Mucosa of gallbladder (tissue), 1 donor: ENCODE measurements around the gene WNT3. TPM values are rescaled to one million over a fixed set of nuclear protein-coding genes. Genes with fewer than 3 reads are reported as not detected.

ENCODE experiments used
- DNase-seq: peaks from one replicate; pipeline ENCODE4 v3.0.0-alpha.2; 2020; ENCODE audit warnings: low spot score
- total RNA-seq: library from RNA; stranded (reverse); gene quantifications from one replicate; pipeline ENCODE4 v1.2.1, GENCODE V29; 2021
- donor health status: DM: no; HTN: no; CAD: no.

WNT3 gene
- total RNA-seq, 1 donor from 2014 or later: 0.52 TPM

DNA sequence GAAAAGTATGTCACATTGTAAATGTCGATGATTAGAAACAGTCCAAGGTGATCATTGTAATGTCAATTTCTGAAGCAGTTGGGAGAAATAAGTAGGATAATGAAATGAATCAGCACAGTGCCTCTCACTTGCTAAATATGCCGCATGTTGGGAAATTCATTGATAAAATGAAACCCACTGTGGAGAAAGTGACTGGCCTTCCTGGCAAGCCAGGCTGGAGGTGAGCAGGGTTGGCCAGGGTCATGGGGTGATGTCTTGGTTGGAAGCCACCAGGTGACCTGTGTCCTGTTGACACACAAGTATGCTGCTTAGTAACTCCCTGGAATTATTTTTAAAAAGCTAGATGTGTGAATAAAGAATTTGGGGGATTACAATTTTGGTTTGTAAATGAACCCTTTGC is 18.0 kb upstream of the WNT3 start:
- no peak for DNase-seq

GRCh38 chr17:46834846-46835245 is 16.4 kb upstream of the WNT3 start:
- DNase-seq: no peak

DNA sequence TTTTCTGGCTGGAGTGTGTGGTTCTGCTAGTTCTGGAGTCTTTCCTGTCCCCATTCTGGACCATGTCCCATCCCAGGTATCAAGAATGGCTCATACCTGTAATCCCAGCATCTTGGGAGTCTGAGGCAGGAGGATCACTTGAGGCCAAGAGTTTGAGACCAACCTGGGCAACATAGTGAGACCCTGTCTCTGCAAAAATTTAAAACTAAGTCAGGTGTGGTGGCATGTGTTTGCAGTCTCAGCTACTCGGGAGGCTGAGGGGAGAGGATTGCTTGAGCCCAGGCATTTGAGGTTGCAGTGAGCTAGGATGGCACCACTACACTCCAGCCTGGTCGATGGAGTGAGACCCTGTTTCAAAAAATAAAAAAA is 15.3 kb upstream of the WNT3 start:
- DNase-seq: no peak

DNA sequence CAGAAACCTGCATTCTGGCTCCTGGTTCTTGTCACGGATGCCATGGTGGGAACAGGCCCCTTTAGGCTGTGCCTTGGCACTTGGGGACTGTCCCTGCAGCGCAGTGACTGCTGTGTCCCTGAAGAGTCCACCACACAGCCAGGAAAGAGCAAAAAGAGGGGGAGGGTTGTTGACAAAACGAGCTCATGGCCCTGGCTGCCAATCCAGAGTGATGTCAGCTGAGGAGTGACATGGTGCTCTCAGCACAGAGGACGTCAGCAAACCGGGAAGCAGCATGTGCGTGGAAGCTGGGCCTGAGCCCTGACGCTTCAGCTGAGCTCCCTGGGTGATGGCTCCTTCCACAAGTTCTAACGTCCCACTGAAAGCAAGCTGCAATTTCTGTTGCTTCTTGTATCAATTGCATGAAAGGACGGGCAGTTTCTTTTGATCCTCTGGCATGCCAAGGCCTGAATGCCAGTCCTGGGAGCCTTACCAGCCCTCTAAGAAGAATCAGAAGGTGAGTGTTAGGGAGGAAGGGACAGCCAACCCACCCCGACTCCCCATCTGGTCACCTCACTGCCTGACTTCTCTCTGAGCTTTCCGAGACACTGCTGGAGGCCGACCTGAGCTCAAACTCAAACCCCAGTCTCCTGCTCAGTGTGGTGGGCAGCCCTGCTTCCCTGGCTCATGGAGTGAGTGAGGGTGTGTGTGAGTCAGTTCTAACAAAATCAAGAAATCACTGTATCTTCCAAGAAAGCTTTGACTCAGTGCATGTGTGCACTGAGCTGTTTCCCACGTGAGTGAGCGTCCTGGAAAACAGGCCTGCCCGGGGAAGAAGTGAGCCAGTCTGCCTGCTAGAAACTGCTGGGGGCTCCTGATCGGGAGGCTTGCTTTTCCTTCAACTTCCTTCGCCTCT is 14.7 kb upstream of the WNT3 start:
- DNase-seq: no peak

DNA sequence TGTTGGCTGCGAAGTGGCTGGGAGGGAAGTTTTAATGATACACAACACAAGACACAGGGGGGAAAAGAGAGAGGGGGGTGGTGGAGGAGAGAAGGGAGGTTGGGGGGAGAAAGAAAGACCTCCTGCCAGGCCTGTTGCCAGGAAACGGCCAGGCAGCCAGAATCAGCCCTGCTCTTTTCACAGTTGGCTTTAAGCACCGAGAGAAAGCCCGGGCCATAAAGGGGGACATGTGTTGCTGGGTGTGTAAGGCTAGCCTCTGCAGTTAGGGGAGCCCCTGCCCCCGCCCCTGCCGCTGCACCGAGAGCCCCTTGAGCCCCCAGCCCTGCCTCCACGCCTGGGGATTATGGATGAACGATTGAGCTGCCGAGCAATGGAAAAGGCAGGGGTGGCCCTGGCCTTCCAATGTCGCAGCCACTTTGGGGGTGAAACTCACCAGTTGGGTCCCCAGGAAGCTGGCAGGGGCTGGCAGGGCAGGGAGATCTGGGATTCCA is 13.9 kb upstream of the WNT3 start:
- DNase-seq: no peak

DNA sequence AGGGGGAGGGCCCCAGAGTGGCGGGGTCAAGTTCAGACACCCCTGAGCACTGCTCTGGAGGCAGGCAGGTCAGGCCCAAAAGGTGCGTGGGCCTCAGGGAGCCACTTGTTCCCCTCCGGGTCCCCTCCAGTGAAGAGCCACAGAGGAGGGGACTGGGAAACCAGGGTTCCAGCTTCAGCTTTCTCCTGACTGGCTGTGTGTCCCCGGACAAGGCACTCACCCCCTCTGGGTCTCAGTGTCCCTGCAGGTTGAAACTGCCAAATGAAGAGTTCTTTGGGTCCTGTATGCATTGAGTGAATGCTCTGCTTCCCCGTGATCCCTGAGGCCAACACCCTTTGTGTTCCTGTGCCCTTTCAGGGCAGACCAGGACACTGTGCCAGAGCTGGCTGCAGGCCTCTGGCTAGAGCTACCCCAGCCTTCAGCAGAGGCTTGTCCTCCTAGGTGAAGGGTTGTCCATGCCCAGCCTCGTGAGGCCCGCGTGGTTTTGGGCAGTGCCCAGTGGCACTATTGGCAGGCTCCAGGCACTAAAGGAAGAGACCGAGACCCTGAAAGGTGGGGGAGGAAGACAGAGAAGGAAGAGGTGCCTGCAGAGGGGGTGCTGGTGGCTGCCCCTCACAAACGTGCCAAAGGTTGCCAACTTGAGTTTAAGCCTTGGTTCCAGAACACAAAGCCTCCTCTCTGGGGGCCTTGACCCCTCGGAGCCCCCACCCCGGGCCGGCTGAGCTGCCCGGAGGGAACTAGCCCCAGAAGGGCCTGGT is 13.3 kb upstream of the WNT3 start:
- DNase-seq: no peak

DNA sequence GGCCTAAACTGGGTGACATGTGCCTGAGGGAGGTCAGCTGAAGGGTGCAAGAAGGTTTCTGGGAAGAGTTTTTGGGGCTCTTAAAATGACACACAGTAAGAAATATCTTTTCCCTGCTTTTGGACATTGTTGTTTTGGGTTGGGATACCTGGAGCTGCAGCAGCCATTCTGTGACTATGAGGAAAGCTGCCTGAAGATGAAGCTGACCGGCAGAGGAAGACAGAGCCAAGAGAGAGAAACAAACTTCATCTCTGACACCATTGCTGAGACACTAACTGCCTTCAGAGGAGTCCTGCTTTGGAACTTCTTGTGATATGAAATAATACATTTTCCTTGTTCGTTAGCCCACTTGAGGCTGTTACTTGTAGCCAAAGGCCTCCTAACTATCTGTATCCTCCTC is 8.8 kb upstream of the WNT3 start:
- no peak for DNase-seq

GRCh38 chr17:46826116-46826515 is 7.6 kb upstream of the WNT3 start:
- DNase-seq: no peak

GRCh38 chr17:46823657-46824056 is 5.2 kb upstream of the WNT3 start:
- DNase-seq: no peak

DNA sequence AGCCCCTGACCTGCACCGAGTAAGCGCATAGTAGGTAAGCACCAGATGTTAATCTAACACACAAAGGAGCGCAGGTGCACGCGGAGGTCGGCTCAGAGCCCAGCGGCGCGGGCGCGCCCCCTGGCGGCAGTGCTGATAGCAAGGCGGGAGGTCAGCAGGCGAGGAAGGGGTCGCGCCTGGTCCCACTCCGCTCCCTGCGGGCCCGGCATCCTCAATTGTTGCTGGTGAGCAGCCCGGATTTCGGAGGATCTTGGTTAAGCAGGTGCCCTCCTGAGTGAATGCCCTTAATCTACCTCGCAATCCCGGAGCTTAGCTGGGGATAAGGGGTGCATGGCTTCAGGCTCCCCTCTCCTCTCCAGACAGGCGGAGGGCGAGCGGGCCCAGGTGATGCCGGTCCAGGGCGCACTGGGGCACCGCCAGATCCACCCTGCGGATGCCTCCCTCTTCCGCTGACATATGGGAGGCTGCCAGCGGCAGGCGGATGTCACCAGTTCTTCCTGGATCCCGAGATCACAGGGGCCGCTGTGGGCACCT is 4.0 kb upstream of the WNT3 start:
- DNase-seq: no peak

GRCh38 chr17:46821482-46822387 is 3.2 kb upstream of the WNT3 start:
- no peak for DNase-seq

DNA sequence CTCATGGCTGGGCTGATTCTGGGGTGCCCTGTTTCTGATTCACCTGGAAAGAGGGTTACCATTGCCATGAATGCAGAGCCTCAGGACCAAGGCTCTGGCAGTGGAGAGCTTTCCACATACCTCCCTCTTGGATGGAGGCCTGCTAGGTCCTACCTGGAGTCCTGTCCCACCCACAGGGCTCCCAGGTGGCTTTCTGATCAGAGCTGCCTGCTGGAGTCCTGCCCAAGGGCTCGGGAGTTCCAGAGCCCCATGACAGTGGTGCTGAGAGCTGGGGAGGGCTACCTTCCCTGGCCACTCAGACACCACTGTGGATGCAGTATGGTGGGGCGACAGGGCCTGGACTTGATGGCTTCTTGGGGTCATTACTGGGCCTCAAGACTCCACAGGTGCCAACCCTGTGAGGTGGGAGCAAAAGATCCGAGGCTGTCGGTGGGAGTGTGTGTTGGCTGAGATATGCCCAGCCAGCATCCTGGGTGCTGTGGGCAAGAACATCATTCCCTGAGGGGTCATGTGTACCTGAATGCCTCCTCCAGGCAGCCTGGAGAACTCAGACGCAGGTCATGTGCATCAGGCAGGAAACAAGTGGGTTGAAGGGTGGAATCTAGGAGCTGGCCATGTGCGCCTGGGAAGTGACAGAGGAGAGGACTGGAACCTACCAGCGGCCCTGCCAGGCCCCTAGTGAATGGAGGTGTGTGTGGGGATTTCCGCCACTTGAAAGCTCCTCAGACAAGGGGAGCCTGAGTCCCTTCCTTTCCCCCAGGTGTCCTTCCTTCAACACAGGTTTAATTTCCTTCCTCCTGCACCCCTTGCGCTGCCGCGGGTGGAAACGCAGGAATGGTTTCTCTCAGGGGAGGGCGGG is 2.3 kb upstream of the WNT3 start:
- DNase-seq: no peak

DNA sequence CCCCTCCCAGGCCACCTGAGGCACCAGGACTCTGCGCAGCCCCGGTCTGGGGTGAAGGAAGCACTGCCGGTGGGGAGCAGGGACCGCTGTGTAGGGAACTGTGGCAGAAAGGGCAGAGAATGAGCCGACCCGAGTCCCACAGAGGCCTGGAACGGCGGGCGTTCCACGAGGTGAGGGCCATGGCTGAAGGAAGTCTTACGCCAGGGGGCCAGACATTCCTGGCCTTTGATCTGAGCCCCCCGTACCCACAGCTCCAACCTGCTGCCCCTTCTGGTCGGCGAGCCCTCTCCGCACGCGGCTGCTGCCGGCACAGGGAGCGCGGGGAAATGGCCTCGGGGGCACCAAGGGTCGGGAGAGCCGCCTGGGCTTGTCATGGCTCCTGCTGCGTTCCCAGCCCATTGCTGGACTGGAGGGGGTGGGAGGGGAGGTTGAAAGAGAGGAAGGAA is 1.4 kb upstream of the WNT3 start:
- DNase-seq: no peak

GRCh38 chr17:46818929-46819859 is 702 bp upstream of the WNT3 start:
- no peak for DNase-seq

- no peak for DNase-seq
These were observed 637 bp downstream of the WNT3 start for GRCh38 chr17:46817901-46818209.

- DNase-seq: no peak
These were observed 1.2 kb downstream of the WNT3 start for GRCh38 chr17:46817151-46817900.

DNA sequence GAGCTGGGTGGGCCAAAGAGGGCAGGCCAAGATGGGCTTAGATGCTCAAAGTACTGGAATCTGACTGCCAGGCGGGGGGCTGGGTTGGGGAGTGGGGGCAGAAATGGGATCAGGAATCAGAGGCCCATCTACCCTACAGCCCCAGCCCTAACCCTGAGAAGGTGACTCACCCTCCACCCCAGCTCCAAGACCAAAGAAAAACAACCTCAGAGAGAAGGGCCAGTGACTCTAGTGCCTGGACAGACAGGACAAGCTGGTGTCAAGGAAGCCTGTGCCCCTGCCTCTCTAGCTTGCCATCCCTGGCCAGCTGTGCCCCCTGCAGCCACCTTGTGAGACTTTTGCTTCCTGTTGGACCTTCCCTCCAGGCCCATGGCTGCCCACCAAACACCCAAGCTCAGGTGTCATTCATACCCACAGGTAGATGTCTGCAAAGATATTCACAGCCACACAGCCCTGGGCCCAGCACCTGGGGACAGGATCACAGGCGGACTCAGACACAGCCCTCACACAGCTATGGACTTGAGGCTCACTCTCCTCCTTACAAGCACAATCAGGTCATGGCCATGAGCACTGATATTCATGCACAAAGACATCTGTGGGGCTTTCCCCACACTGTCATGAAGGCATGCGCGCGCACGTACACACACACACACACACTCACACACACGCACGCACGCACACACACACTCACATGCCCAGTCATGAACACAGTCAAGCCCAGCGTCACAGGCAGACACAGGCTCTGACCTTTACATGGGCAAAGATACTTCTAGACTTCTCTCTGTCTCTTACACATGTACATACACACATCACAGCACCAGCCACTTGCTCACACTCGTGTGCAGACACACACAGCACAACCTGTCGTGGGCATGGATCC is 2.8 kb downstream of the WNT3 start:
- no peak for DNase-seq

DNA sequence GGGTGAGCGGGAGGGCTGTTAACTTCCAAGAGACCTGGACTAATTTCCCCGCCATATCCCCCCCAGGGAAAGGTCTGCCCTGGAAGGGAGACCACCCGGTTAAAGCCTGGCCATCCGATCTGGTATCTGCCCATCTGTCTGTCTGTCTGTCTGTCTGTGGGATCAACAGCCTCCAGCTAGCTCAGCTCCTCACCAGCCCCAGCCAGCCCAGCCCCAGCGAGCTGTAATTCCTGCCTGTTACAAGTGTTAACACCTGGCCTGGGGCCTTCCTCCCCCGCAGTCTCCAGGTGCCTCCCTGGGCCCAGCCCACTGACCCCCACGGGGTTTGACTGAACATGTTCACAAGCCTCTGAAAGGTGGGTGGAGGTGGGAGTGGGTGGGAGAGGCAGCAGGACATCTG is 4.0 kb downstream of the WNT3 start:
- no peak for DNase-seq
